HepG2 (cell line): ENCODE measurements around the gene CDNF. TPM values are rescaled to one million over a fixed set of nuclear protein-coding genes. Genes with fewer than 3 reads are reported as not detected.

Experiments used
- ATAC-seq: fragments of 200-7000 bp; cut with Tn5 transposase; 3 replicates; pipeline ENCODE4 v1.9.1; 2020; ENCODE audit warnings: mild to moderate bottlenecking, moderate library complexity
- BruUV-seq: library from RNA; stranded (reverse); fragments of 400-500 nt; replicated peaks from 2 replicates; lab custom pipeline; 2021; lab: Mats Ljungman, UMichigan
- CTCF ChIA-PET: fragments of 300-600 bp; formaldehyde crosslinking; extraction: SDS; loops from one replicate; lab custom pipeline; 2021; ENCODE audit warnings: low total read pairs, inconsistent platforms, low intra/inter-chr PET ratio; lab: Yijun Ruan, JAX
- POLR2A ChIA-PET: fragments of 350-600 bp; sonication (Branson Sonifier 250); formaldehyde crosslinking; loops from one replicate; lab custom pipeline; 2020; ENCODE audit warnings: antibody characterized with exemption, inconsistent platforms; lab: Yijun Ruan, JAX
- DNase-seq: peaks from one replicate; pipeline ENCODE4 v3.0.0-alpha.2; 2015; ENCODE audit warnings: low spot score
- FAIRE-seq: peaks from 3 replicates; lab custom pipeline; 2011; peaks lifted over from hg19 to GRCh38; lab: Jason Lieb, UNC
- H2AFZ ChIP-seq: one replicate; pipeline ENCODE4 v1.6.1; 2011; ENCODE audit warnings: low read length, inconsistent platforms
- H3K27ac ChIP-seq: fragments of 300-600 bp; 3 replicates; pipeline ENCODE4 v1.8.0; 2011; ENCODE audit warnings: mixed run types, mild to moderate bottlenecking, mixed read lengths, low read length, inconsistent platforms; ENCODE audit not compliant: insufficient read depth; ENCODE audit errors: extremely low read length
- H3K27me3 ChIP-seq, 2 experiments: fragments of 200-600 bp in 1 of 2; 2 replicates in 1 of 2; 3 replicates in 1 of 2; pipeline versions ENCODE4 v1.6.0 to v1.8.0; 2011; ENCODE audit warnings: low read length in 2 of 2, mild to moderate bottlenecking in 2 of 2, moderate library complexity in 2 of 2, inconsistent platforms in 1 of 2; ENCODE audit not compliant: insufficient read depth in 2 of 2, control insufficient read depth in 1 of 2
- H3K36me3 ChIP-seq, 2 experiments: fragments of 200-600 bp in 1 of 2; replicated peaks in 1 of 2; 2 replicates in 1 of 2; 3 replicates in 1 of 2; pipeline versions ENCODE4 v1.5.1 to v1.8.0; 2011; ENCODE audit warnings: low read length in 2 of 2, inconsistent platforms in 1 of 2; ENCODE audit not compliant: insufficient read depth in 2 of 2, control insufficient read depth in 1 of 2
- H3K4me1 ChIP-seq: 2 replicates; pipeline ENCODE4 v1.5.1; 2012; ENCODE audit warnings: low read length, inconsistent platforms; ENCODE audit not compliant: insufficient read depth
- H3K4me2 ChIP-seq: 2 replicates; pipeline ENCODE4 v1.6.0; 2011; ENCODE audit warnings: low read depth, low read length, inconsistent platforms
- H3K4me3 ChIP-seq, 3 experiments: fragments of 200-600 bp in 1 of 3; sonication (generic), shearing (Covaris generic) in 1 of 3; replicated peaks in 1 of 3; 2 replicates each; pipeline ENCODE4 v1.5.1; 2011 to 2016; ENCODE audit warnings: low read length in 3 of 3, inconsistent platforms in 2 of 3, low read depth in 2 of 3, mild to moderate bottlenecking in 2 of 3, control low read depth in 1 of 3, mixed read lengths in 1 of 3; ENCODE audit not compliant: insufficient read depth in 1 of 3
- H3K79me2 ChIP-seq: one replicate; pipeline ENCODE4 v1.6.1; 2011; ENCODE audit warnings: low read length, inconsistent platforms; ENCODE audit not compliant: insufficient read depth
- H3K9ac ChIP-seq: 2 replicates; pipeline ENCODE4 v1.6.0; 2011; ENCODE audit warnings: mild to moderate bottlenecking, low read depth, low read length, inconsistent platforms; ENCODE audit not compliant: insufficient read depth
- H3K9me3 ChIP-seq: 2 replicates; pipeline ENCODE4 v1.5.1; 2012; ENCODE audit warnings: mild to moderate bottlenecking, low read length
- H4K20me1 ChIP-seq: 2 replicates; pipeline ENCODE4 v1.6.0; 2011; ENCODE audit warnings: inconsistent platforms, mild to moderate bottlenecking, low read length, moderate library complexity; ENCODE audit not compliant: insufficient read depth
- HIC2 ChIP-seq: sonication (generic); formaldehyde crosslinking; IDR thresholded peaks from 2 replicates; pipeline ENCODE4 v1.9.0; 2022; ENCODE audit warnings: low read depth, missing genetic modification reagents
- RNF2 ChIP-seq: fragments of 450-650 bp; conservative IDR thresholded peaks from 2 replicates; pipeline ENCODE4 v1.6.1; 2016; ENCODE audit warnings: low read depth
- ZNF883 ChIP-seq: sonication (generic); formaldehyde crosslinking; IDR thresholded peaks from 2 replicates; pipeline ENCODE4 v1.5.1; 2020; ENCODE audit warnings: mild to moderate bottlenecking, missing genetic modification reagents; ENCODE audit errors: not compliant biosample characterization
- WGBS: methylation state at CpG from one replicate; pipeline ENCODE4 v1.1.6; 2017; ENCODE audit warnings: low lambda C conversion rate; 5-methylcytosine and 5-hydroxymethylcytosine counted together
- in situ Hi-C: cut with HindIII; loops from 2 replicates; pipeline ENCODE4 v1.10.0; 2017; ENCODE audit warnings: low pct_unique_long_range_greater_than_20kb; ENCODE audit not compliant: extremely low pct_ligation_motif_present
- intact Hi-C: fragments of 100-400 bp; cut with micrococcal nuclease; formaldehyde crosslinking; loops from one replicate; pipeline ENCODE4 v1.10.0; 2022; ENCODE audit not compliant: unreplicated experiment
- polyA plus RNA-seq, 8 experiments: library from polyadenylated mRNA; depleted of rRNA in 3 of 8; stranded (reverse) in 7 of 8; unstranded in 1 of 8; fragments of >200 nt; fragmentation: Illumina TruSeq in 4 of 8; extraction: Trizol in 4 of 8; gene quantifications; 2 replicates each; pipeline versions ENCODE4 v1.2.1 to v1.2.3, GENCODE V29; 2011 to 2016; ENCODE audit warnings: low read depth in 4 of 8, missing spikeins in 1 of 8, mixed read lengths in 1 of 8; ENCODE audit not compliant: insufficient read depth in 1 of 8
- total RNA-seq, 5 experiments: library from RNA; depleted of rRNA; stranded (reverse); fragments of >200 nt; fragmentation: Illumina TruSeq; extraction: Trizol; gene quantifications; 2 replicates each; pipeline ENCODE4 v1.2.3, GENCODE V29; 2016; ENCODE audit warnings: low read depth in 1 of 5

The CDNF gene
- total and polyA plus RNA-seq, 2 of the 13 experiments (the other 11 are each of a cell fraction or from before 2014, with no cell fraction given): 0.29 to 0.33 TPM

- TF ChIP-seq ZNF883 (no peak), HIC2 (CRISPR knock-in tag) (no peak)
Measured at GRCh38 chr10:14821635-14822375, 16.0 kb downstream of the CDNF start (continued).

GRCh38 chr10:14820775-14821154 is 17.1 kb downstream of the CDNF start:
- Histone ChIP-seq H3K4me3 (no peak overlapping the region), H3K4me2 (no peak overlapping the region), H3K9me3 (no peaks in the 10 kb centered on the region), H3K36me3 (no peaks in the 10 kb centered on the region), H4K20me1 (no peaks in the 10 kb centered on the region), H3K27ac (no peak overlapping the region), H3K79me2 (no peaks in the 10 kb centered on the region), H3K4me1 (0 out of 2 replicates have a peak, but pooled peaks cover 2% of the 10 kb centered on the region), H2AFZ (no peak overlapping the region), H3K9ac (no peak overlapping the region), H3K27me3 (no peaks in the 10 kb centered on the region; a peak in 1 of 5 replicates)
- ChIA-PET CTCF (no interaction called here), POLR2A (no interaction called here)
- DNase-seq (no peak), FAIRE-seq (no peak), ATAC-seq (no peak)
- 81% methylated on average over 5 of the region's 5 CpGs for WGBS
- no peak for TF ChIP-seq RNF2
- in situ Hi-C loops: loop anchor here (5.0 to 25.0 kb wide), 2 partner anchors 323 to 633 kb away; no protein-coding TSS in a partner anchor
- intact Hi-C loops: no loop called here
- no TSS peak for BruUV-seq
